CD8-positive, alpha-beta memory T cell (primary cell): ENCODE data around the gene SPON1. TPM values are rescaled to one million over a fixed set of nuclear protein-coding genes. Genes with fewer than 3 reads are reported as not detected.

Source experiments
- CTCF ChIA-PET: fragments of 350-600 bp; sonication (Branson Sonifier 250); formaldehyde crosslinking; loops from one replicate; lab custom pipeline; 2021; ENCODE audit warnings: antibody characterized with exemption; lab: Charles Lee
- POLR2A ChIA-PET: fragments of 350-600 bp; sonication (Branson Sonifier 250); formaldehyde crosslinking; loops from one replicate; lab custom pipeline; 2021; ENCODE audit warnings: antibody characterized with exemption; lab: Charles Lee
- DNase-seq, 5 donors: peaks; one replicate each; pipeline versions ENCODE4 v3.0.0 to v3.0.0-alpha.2; 2020 to 2022; ENCODE audit warnings: mixed read lengths in 1 of 5
- H3K27ac ChIP-seq: one replicate; pipeline ENCODE4 v1.7.0; 2013; ENCODE audit warnings: low read depth, mild to moderate bottlenecking, low read length, moderate library complexity
- H3K27me3 ChIP-seq: 2 replicates; pipeline ENCODE4 v1.7.0; 2013; ENCODE audit warnings: low read length, mild to moderate bottlenecking; ENCODE audit not compliant: insufficient read depth, poor library complexity, severe bottlenecking
- H3K36me3 ChIP-seq: 2 replicates; pipeline ENCODE4 v1.7.0; 2013; ENCODE audit warnings: mild to moderate bottlenecking, low read length, moderate library complexity; ENCODE audit not compliant: insufficient read depth
- H3K4me1 ChIP-seq: 2 replicates; pipeline ENCODE4 v1.7.0; 2013; ENCODE audit warnings: mild to moderate bottlenecking, low read length, moderate library complexity; ENCODE audit not compliant: insufficient read depth
- H3K4me3 ChIP-seq: 2 replicates; pipeline ENCODE4 v1.7.0; 2013; ENCODE audit warnings: mild to moderate bottlenecking, low read length
- H3K9me3 ChIP-seq: 2 replicates; pipeline ENCODE4 v1.7.0; 2013; ENCODE audit warnings: mild to moderate bottlenecking, low read length
- H3K27ac Mint-ChIP-seq, 8 donors: one replicate each; pipeline ENCODE4 v1.8.0; 2020 to 2021; ENCODE audit warnings: mixed read lengths in 8 of 8, mild to moderate bottlenecking in 6 of 8, inconsistent platforms in 3 of 8, moderate library complexity in 3 of 8
- H3K27me3 Mint-ChIP-seq, 2 donors: one replicate each; pipeline ENCODE4 v1.8.0; 2020 to 2021; ENCODE audit warnings: mixed read lengths in 2 of 2, mild to moderate bottlenecking in 1 of 2, moderate library complexity in 1 of 2
- H3K36me3 Mint-ChIP-seq, 3 donors: one replicate each; pipeline ENCODE4 v1.8.0; 2020 to 2021; ENCODE audit warnings: mixed read lengths in 3 of 3, inconsistent platforms in 1 of 3, mild to moderate bottlenecking in 1 of 3
- H3K4me1 Mint-ChIP-seq, 3 donors: one replicate each; pipeline ENCODE4 v1.8.0; 2020 to 2021; ENCODE audit warnings: mixed read lengths in 3 of 3, inconsistent platforms in 1 of 3, mild to moderate bottlenecking in 1 of 3
- H3K4me3 Mint-ChIP-seq, 7 donors: one replicate each; pipeline ENCODE4 v1.8.0; 2020 to 2021; ENCODE audit warnings: mixed read lengths in 7 of 7, mild to moderate bottlenecking in 6 of 7, moderate library complexity in 4 of 7, inconsistent platforms in 2 of 7
- H3K9me3 Mint-ChIP-seq, 5 donors: one replicate each; pipeline ENCODE4 v1.8.0; 2020 to 2022; ENCODE audit warnings: mixed read lengths in 5 of 5, mild to moderate bottlenecking in 3 of 5, moderate library complexity in 2 of 5, inconsistent platforms in 1 of 5
- polyA plus RNA-seq: library from polyadenylated mRNA; unstranded; fragments of 300-500 nt; fragmentation: Illumina TruSeq; gene quantifications from one replicate; pipeline ENCODE4 v1.2.3, GENCODE V29; 2021
- total RNA-seq, 2 experiments: library from RNA; stranded (reverse); gene quantifications; one replicate each; pipeline ENCODE4 v1.2.3, GENCODE V29; 2021

SPON1 gene
- total and polyA plus RNA-seq, 3 experiments from 2014 or later, result 0.81 to 2.0 (median 0.97) TPM

DNA sequence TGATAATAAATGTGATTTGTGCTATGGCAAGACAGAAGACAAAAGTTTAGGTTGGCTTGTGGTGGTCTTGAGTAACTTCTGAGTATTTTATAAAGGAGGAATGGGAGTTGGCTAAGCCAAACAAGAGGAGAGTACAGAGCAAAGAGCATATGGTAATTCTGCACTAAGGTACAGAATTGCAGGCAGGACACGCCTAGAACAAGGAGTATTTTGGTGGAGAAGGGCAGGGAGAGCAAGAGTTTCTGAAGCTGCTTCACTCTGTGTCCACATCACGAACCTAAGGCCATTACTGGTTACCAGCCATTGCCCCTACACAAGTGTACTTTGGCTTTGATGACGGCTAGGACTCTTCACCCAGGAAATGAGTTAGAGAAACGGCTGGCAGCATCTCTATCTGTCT lies 170.9 kb downstream of the SPON1 start:
- no peak overlapping the region for H3K27ac ChIP-seq
- ChIA-PET POLR2A (interaction anchor here (0.6 kb wide), 1 partner anchor 502 kb away, joined by 3 read pairs; no protein-coding TSS in a partner anchor), CTCF (no interaction called here)
- Mint-ChIP-seq H3K27ac (peak overlapping the region in 1 of 8 donors; percentile 35), H3K4me1 (no peaks in the 10 kb centered on the region), H3K27me3 (peaks cover 0 to 4% of the 10 kb centered on the region in 2 donors), H3K9me3 (peaks cover 0 to 2% (median 0%) of the 10 kb centered on the region in 5 donors), H3K36me3 (peaks cover 0 to 16% (median 3%) of the 10 kb centered on the region in 3 donors), H3K4me3 (no peak overlapping the region)
- no peaks in the 10 kb centered on the region for H3K9me3 ChIP-seq
- H3K36me3 ChIP-seq, result no peaks in the 10 kb centered on the region
- H3K4me3 ChIP-seq, result no peak overlapping the region
- no peaks in the 10 kb centered on the region for H3K4me1 ChIP-seq
- no peaks in the 10 kb centered on the region for H3K27me3 ChIP-seq
- no peak for DNase-seq

DNA sequence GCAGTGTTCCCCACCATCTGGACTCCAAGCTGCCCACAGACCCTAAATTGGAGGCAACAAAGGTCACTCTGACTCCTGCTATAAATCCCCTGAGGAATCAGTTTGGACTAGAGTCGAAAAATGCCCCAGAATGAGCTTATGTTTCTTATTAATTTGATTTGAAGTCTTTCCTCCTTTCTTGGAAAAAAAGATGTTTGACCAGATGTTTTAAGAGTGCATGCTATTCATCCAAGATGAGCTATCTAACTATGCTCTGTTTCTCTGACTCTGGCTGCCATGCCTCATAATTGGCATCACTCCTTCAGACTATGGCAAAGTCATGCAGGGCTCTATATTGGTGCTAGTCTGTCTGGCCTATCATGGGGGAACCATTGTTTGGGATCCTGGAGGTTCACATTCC lies 174.0 kb downstream of the SPON1 start:
- Mint-ChIP-seq H3K27ac (no peak overlapping the region), H3K4me3 (no peak overlapping the region), H3K4me1 (no peaks in the 10 kb centered on the region), H3K36me3 (peaks cover 3 to 17% (median 3%) of the 10 kb centered on the region in 3 donors), H3K9me3 (no peaks in the 10 kb centered on the region), H3K27me3 (no peaks in the 10 kb centered on the region)
- Histone ChIP-seq H3K27me3 (no peaks in the 10 kb centered on the region), H3K4me3 (no peak overlapping the region), H3K4me1 (no peaks in the 10 kb centered on the region), H3K9me3 (no peaks in the 10 kb centered on the region), H3K36me3 (no peaks in the 10 kb centered on the region), H3K27ac (no peak overlapping the region)
- CTCF ChIA-PET, result interaction anchor here (1.4 kb wide), 1 partner anchor 12 kb away, joined by 4 read pairs; no protein-coding TSS in a partner anchor
- DNase-seq, result no peak
- POLR2A ChIA-PET, result no interaction called here

DNA sequence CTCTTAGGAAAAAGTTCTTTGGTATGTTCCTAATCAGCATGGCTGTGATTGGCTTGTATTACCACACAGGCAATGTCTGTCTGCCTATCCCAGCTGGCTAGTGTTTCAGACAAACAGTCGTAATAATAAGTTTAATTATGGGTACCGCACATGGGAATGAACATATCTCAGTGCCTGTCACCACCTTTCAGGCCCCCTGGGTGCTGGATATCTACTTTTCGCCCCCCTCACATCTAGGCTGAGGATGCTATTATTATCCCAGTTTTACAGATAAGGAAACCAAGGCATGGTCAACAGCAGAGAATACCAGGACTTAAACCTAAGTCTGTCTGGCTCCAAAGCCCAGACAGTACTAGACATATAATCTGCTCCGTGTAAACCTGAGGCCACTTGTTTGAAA lies 174.8 kb downstream of the SPON1 start:
- CTCF ChIA-PET, result no interaction called here
- POLR2A ChIA-PET, result no interaction called here
- no peaks in the 10 kb centered on the region for H3K9me3 Mint-ChIP-seq

GRCh38 chr11:14140991-14141390 lies 178.5 kb downstream of the SPON1 start:
- H3K4me1 Mint-ChIP-seq, result no peaks in the 10 kb centered on the region
- peak overlapping the region in 1 of 8 donors; percentile 38 for H3K27ac Mint-ChIP-seq
- H3K9me3 Mint-ChIP-seq, result no peaks in the 10 kb centered on the region
- DNase-seq, result no peak
- H3K4me3 ChIP-seq, result no peak overlapping the region
- H3K4me3 Mint-ChIP-seq, result no peak overlapping the region
- no peaks in the 10 kb centered on the region for H3K4me1 ChIP-seq
- H3K9me3 ChIP-seq, result no peaks in the 10 kb centered on the region
- H3K36me3 Mint-ChIP-seq, result peaks cover 0 to 7% (median 3%) of the 10 kb centered on the region in 3 donors
- ChIA-PET POLR2A (no interaction called here), CTCF (no interaction called here)
- no peaks in the 10 kb centered on the region for H3K36me3 ChIP-seq
- H3K27me3 ChIP-seq, result no peaks in the 10 kb centered on the region
- peaks cover 0 to 3% of the 10 kb centered on the region in 2 donors for H3K27me3 Mint-ChIP-seq
- no peak overlapping the region for H3K27ac ChIP-seq

More for the DNA sequence above, 174.8 kb downstream of the SPON1 start:
- H3K27me3 ChIP-seq, result no peaks in the 10 kb centered on the region
- no peaks in the 10 kb centered on the region for H3K27me3 Mint-ChIP-seq
- no peaks in the 10 kb centered on the region for H3K36me3 ChIP-seq
- H3K27ac Mint-ChIP-seq, result no peak overlapping the region
- peaks cover 3 to 17% (median 3%) of the 10 kb centered on the region in 3 donors for H3K36me3 Mint-ChIP-seq
- no peak overlapping the region for H3K4me3 Mint-ChIP-seq
- H3K27ac ChIP-seq, result no peak overlapping the region
- no peak for DNase-seq
- H3K4me1 ChIP-seq, result no peaks in the 10 kb centered on the region
- no peaks in the 10 kb centered on the region for H3K4me1 Mint-ChIP-seq
- H3K9me3 ChIP-seq, result no peaks in the 10 kb centered on the region
- no peak overlapping the region for H3K4me3 ChIP-seq

DNA sequence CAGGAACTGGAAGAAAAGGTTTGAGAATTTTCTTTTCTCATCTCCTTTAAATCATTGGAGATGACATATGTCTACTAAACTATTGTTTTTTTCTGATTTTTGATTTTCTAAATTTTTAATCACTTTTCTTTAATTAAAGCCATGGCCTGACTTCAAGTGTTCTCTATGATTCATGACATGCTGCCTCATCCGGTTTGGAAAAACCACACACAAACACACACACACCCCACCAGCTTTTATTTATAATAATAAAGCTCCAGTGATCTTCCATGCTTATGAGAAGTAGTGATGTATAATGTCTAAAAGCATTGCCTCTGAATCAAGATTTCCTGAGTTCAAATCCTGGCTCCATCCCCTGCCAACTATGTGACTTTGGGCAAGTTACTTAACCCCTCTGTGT lies 179.2 kb downstream of the SPON1 start:
- Mint-ChIP-seq H3K4me3 (no peak overlapping the region), H3K36me3 (peaks cover 0 to 4% (median 3%) of the 10 kb centered on the region in 3 donors), H3K9me3 (no peaks in the 10 kb centered on the region), H3K27ac (no peak overlapping the region), H3K27me3 (peaks cover 0 to 3% of the 10 kb centered on the region in 2 donors), H3K4me1 (no peaks in the 10 kb centered on the region)
- ChIA-PET CTCF (no interaction called here), POLR2A (no interaction called here)
- H3K27ac ChIP-seq, result no peak overlapping the region
- no peaks in the 10 kb centered on the region for H3K27me3 ChIP-seq
- no peaks in the 10 kb centered on the region for H3K36me3 ChIP-seq
- no peak overlapping the region for H3K4me3 ChIP-seq
- H3K4me1 ChIP-seq, result no peaks in the 10 kb centered on the region
- no peaks in the 10 kb centered on the region for H3K9me3 ChIP-seq
- no peak for DNase-seq

DNA sequence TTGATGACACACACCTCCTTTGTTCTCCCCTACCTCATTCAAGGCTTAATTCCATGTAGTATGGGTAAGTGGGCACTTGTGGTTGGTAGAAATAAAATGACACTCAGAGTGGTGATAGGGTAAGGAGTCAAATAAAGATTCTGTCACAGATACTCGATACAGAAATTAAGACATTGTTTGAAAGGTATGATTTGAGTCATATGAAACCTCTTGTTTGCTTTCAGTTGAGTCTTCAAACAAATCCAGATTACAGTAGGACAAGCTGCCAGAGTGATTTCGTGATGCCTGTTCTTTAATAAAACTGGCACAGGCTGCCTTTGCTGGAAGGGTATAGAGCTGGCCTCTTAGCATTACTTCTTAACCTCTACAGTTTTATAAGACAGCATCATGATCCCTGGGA lies 182.4 kb downstream of the SPON1 start:
- Mint-ChIP-seq H3K27me3 (peaks cover 1 to 3% of the 10 kb centered on the region in 2 donors), H3K9me3 (no peaks in the 10 kb centered on the region), H3K4me1 (peaks cover 0 to 4% (median 3%) of the 10 kb centered on the region in 3 donors), H3K4me3 (no peak overlapping the region), H3K27ac (no peak overlapping the region), H3K36me3 (no peaks in the 10 kb centered on the region)
- ChIA-PET POLR2A (no interaction called here), CTCF (no interaction called here)
- H3K9me3 ChIP-seq, result no peaks in the 10 kb centered on the region
- no peak overlapping the region for H3K27ac ChIP-seq
- DNase-seq, result no peak
- no peaks in the 10 kb centered on the region for H3K27me3 ChIP-seq
- no peak overlapping the region for H3K4me3 ChIP-seq
- no peaks in the 10 kb centered on the region for H3K4me1 ChIP-seq
- H3K36me3 ChIP-seq, result no peaks in the 10 kb centered on the region

DNA sequence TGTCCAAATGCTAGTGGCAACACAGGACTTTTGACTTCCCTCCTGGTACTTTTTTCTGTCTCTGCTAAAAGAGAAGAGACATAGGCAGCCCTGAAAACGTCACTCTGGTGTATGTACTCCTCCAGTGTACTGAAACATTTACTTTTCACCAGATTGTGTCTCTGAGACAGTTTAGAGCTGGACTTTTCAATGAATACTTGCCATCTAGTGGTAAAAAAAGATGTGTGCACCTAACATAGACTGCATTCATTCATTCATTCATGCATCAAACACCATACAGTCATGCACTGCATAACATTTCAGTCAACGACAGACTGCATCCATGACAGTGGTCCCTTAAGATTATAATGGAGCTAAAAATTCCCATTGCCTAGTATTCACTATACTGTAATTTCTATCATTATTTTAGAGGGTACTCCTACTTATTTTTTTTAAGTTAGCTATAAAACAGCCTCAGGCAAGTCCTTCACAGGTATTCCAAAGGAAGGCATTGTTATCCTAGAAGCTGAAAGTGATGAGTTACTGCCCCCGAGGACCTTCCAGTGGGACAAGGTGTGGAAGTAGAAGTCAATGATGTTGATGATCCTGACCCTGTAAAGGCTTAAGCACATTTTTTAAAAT lies 186.2 kb downstream of the SPON1 start:
- peaks cover 0 to 18% (median 5%) of the 10 kb centered on the region in 3 donors for H3K36me3 Mint-ChIP-seq
- Histone ChIP-seq H3K36me3 (no peaks in the 10 kb centered on the region), H3K4me1 (no peaks in the 10 kb centered on the region), H3K27ac (no peak overlapping the region), H3K27me3 (no peaks in the 10 kb centered on the region), H3K4me3 (no peak overlapping the region), H3K9me3 (peaks cover 3% of the 10 kb centered on the region)
- H3K9me3 Mint-ChIP-seq, result peaks cover 2 to 9% (median 8%) of the 10 kb centered on the region in 5 donors
- H3K27me3 Mint-ChIP-seq, result peaks cover 1 to 3% of the 10 kb centered on the region in 2 donors
- H3K27ac Mint-ChIP-seq, result peak overlapping the region in 1 of 8 donors; percentile 9
- peaks cover 0 to 4% (median 3%) of the 10 kb centered on the region in 3 donors for H3K4me1 Mint-ChIP-seq
- H3K4me3 Mint-ChIP-seq, result no peak overlapping the region
- ChIA-PET POLR2A (no interaction called here), CTCF (interaction anchor here (0.7 to 3.8 kb wide), 13 partner anchors 13 to 379 kb away, joined by 3 to 30 read pairs (median 5); no protein-coding TSS in a partner anchor)
- DNase-seq, result peak in 2 of 5 donors; percentile 17 to 48

GRCh38 chr11:14149683-14150082 lies 187.2 kb downstream of the SPON1 start:
- Mint-ChIP-seq H3K27ac (no peak overlapping the region), H3K9me3 (peaks cover 11 to 18% (median 14%) of the 10 kb centered on the region in 5 donors), H3K36me3 (peaks cover 0 to 27% (median 5%) of the 10 kb centered on the region in 3 donors), H3K4me3 (no peak overlapping the region), H3K27me3 (peaks cover 1 to 3% of the 10 kb centered on the region in 2 donors), H3K4me1 (peaks cover 0 to 4% (median 3%) of the 10 kb centered on the region in 3 donors)
- no peaks in the 10 kb centered on the region for H3K4me1 ChIP-seq
- no peak overlapping the region for H3K27ac ChIP-seq
- ChIA-PET POLR2A (no interaction called here), CTCF (interaction anchor here (0.7 to 3.8 kb wide), 7 partner anchors 14 to 377 kb away, joined by 3 to 30 read pairs (median 13); no protein-coding TSS in a partner anchor)
- DNase-seq, result no peak
- no peaks in the 10 kb centered on the region for H3K27me3 ChIP-seq
- H3K9me3 ChIP-seq, result peaks cover 12% of the 10 kb centered on the region
- H3K4me3 ChIP-seq, result no peak overlapping the region
- no peaks in the 10 kb centered on the region for H3K36me3 ChIP-seq
